Measurements from ENCODE around the gene TIMM13.

- no peak for TF ChIP-seq CTCF (IDR thresholded peaks at IDR 0.05; ENCODE audit: insufficient read depth, low read length)
- no peak for TF ChIP-seq SPI1 (IDR thresholded peaks at IDR 0.05; ENCODE audit: borderline replicate concordance, low read depth)
- TF ChIP-seq, protein P1, sequence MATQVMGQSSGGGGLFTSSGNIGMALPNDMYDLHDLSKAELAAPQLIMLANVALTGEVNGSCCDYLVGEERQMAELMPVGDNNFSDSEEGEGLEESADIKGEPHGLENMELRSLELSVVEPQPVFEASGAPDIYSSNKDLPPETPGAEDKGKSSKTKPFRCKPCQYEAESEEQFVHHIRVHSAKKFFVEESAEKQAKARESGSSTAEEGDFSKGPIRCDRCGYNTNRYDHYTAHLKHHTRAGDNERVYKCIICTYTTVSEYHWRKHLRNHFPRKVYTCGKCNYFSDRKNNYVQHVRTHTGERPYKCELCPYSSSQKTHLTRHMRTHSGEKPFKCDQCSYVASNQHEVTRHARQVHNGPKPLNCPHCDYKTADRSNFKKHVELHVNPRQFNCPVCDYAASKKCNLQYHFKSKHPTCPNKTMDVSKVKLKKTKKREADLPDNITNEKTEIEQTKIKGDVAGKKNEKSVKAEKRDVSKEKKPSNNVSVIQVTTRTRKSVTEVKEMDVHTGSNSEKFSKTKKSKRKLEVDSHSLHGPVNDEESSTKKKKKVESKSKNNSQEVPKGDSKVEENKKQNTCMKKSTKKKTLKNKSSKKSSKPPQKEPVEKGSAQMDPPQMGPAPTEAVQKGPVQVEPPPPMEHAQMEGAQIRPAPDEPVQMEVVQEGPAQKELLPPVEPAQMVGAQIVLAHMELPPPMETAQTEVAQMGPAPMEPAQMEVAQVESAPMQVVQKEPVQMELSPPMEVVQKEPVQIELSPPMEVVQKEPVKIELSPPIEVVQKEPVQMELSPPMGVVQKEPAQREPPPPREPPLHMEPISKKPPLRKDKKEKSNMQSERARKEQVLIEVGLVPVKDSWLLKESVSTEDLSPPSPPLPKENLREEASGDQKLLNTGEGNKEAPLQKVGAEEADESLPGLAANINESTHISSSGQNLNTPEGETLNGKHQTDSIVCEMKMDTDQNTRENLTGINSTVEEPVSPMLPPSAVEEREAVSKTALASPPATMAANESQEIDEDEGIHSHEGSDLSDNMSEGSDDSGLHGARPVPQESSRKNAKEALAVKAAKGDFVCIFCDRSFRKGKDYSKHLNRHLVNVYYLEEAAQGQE (IDR thresholded peaks at IDR 0.05; ENCODE audit: insufficient replicate concordance, low read depth) = no peak
Measured at GRCh38 chr19:2410023-2410422, 17.4 kb downstream of the TIMM13 start.
